GM12878 (cell line): ENCODE measurements around the gene LDLRAD4. TPM values are rescaled to one million over a fixed set of nuclear protein-coding genes. Genes with fewer than 3 reads are reported as not detected.

ENCODE experiments used
- ATAC-seq: fragments of 200-7000 bp; cut with Tn5 transposase; 3 replicates; pipeline ENCODE4 v1.9.1; 2020; ENCODE audit warnings: mild to moderate bottlenecking, moderate library complexity
- BruUV-seq: library from RNA; stranded (reverse); fragments of 400-500 nt; replicated peaks from 2 replicates; lab custom pipeline; 2021; lab: Mats Ljungman, UMichigan
- CTCF ChIA-PET: fragments of 300-600 bp; sonication (Branson Sonifier 250); formaldehyde crosslinking; extraction: SDS; loops from one replicate; lab custom pipeline; 2021; ENCODE audit warnings: inconsistent platforms; lab: Yijun Ruan, JAX
- POLR2A ChIA-PET: fragments of 350-600 bp; formaldehyde crosslinking; extraction: SDS; loops from one replicate; lab custom pipeline; 2021; ENCODE audit warnings: inconsistent platforms; lab: Charles Lee
- RAD21 ChIA-PET: fragments of 300-600 bp; sonication (Branson Sonifier 250); formaldehyde crosslinking; loops from one replicate; lab custom pipeline; 2023; ENCODE audit warnings: antibody characterized with exemption; ENCODE audit not compliant: unreplicated experiment; lab: Charles Lee
- SMC1A ChIA-PET: fragments of 300-600 bp; sonication (Branson Sonifier 250); formaldehyde crosslinking; loops from one replicate; lab custom pipeline; 2023; ENCODE audit not compliant: unreplicated experiment, uncharacterized antibody; lab: Charles Lee
- DNase-seq: peaks from one replicate; pipeline ENCODE4 v3.0.0-alpha.2; 2011; ENCODE audit warnings: low read depth, low spot score
- FAIRE-seq: peaks from 3 replicates; lab custom pipeline; 2011; peaks lifted over from hg19 to GRCh38; lab: Jason Lieb, UNC
- H2AFZ ChIP-seq: 2 replicates; pipeline ENCODE4 v1.6.0; 2011; ENCODE audit warnings: low read depth, low read length, control low read depth; ENCODE audit not compliant: control insufficient read depth
- H3K27ac ChIP-seq: 2 replicates; pipeline ENCODE4 v1.5.1; 2011; ENCODE audit warnings: control low read depth; ENCODE audit not compliant: control insufficient read depth, insufficient read depth
- H3K27me3 ChIP-seq, 2 experiments: replicated peaks in 1 of 2; 2 replicates each; pipeline versions ENCODE4 v1.6.0 to v1.6.1; 2011; ENCODE audit warnings: low read length in 1 of 2; ENCODE audit not compliant: control insufficient read depth in 2 of 2, insufficient read depth in 2 of 2
- H3K36me3 ChIP-seq, 2 experiments: 2 replicates each; pipeline ENCODE4 v1.5.1; 2011; ENCODE audit warnings: low read length in 1 of 2; ENCODE audit not compliant: control insufficient read depth in 2 of 2, insufficient read depth in 2 of 2
- H3K4me1 ChIP-seq: 2 replicates; pipeline ENCODE4 v1.6.1; 2011; ENCODE audit warnings: mild to moderate bottlenecking, low read length, moderate library complexity, mixed read lengths; ENCODE audit not compliant: control insufficient read depth, insufficient read depth
- H3K4me2 ChIP-seq: 2 replicates; pipeline ENCODE4 v1.6.0; 2011; ENCODE audit warnings: control low read depth; ENCODE audit not compliant: control insufficient read depth, insufficient read depth
- H3K4me3 ChIP-seq: fragments of 200-600 bp; sonication (generic); 2 replicates; pipeline ENCODE4 v1.5.1; 2016
- H3K79me2 ChIP-seq: 2 replicates; pipeline ENCODE4 v1.6.0; 2011; ENCODE audit warnings: low read length; ENCODE audit not compliant: control insufficient read depth, insufficient read depth
- H3K9ac ChIP-seq: 2 replicates; pipeline ENCODE4 v1.8.0; 2011; ENCODE audit warnings: low read length, control low read depth, mixed read lengths; ENCODE audit not compliant: control insufficient read depth, insufficient read depth
- H3K9me3 ChIP-seq: replicated peaks from 3 replicates; pipeline ENCODE4 v1.5.1; 2011; ENCODE audit warnings: mild to moderate bottlenecking, low read length; ENCODE audit not compliant: control insufficient read depth, insufficient read depth
- H4K20me1 ChIP-seq: 2 replicates; pipeline ENCODE4 v1.6.0; 2011; ENCODE audit not compliant: control insufficient read depth, insufficient read depth
- BMI1 ChIP-seq: fragments of 450-650 bp; IDR thresholded peaks from 2 replicates; pipeline ENCODE4 v1.6.1; 2016; ENCODE audit warnings: mild to moderate bottlenecking, moderate library complexity, borderline replicate concordance
- ETV6 ChIP-seq, 2 experiments: fragments of 450-650 bp in 1 of 2; IDR thresholded peaks in 1 of 2; conservative IDR thresholded peaks in 1 of 2; 2 replicates each; pipeline ENCODE4 v1.6.1; 2014; ENCODE audit warnings: antibody characterized with exemption in 1 of 2, borderline replicate concordance in 1 of 2, low read depth in 1 of 2, mild to moderate bottlenecking in 1 of 2, moderate library complexity in 1 of 2
- FOS ChIP-seq: IDR thresholded peaks from 3 replicates; pipeline ENCODE4 v1.6.1; 2011; ENCODE audit warnings: borderline replicate concordance; ENCODE audit not compliant: insufficient read length; ENCODE audit errors: extremely low read depth
- IKZF1 ChIP-seq: fragments of 450-650 bp; conservative IDR thresholded peaks from 2 replicates; pipeline ENCODE4 v1.6.1; 2017; ENCODE audit warnings: antibody characterized with exemption, mild to moderate bottlenecking
- KDM1A ChIP-seq: fragments of 200-600 bp; sonication (generic); IDR thresholded peaks from 2 replicates; pipeline ENCODE4 v1.6.1; 2016; ENCODE audit warnings: borderline replicate concordance
- LARP7 ChIP-seq: fragments of 450-650 bp; IDR thresholded peaks from 2 replicates; pipeline ENCODE4 v1.6.1; 2017; ENCODE audit warnings: mild to moderate bottlenecking
- NR2C2 ChIP-seq: IDR thresholded peaks from 2 replicates; pipeline ENCODE4 v1.6.1; 2011; ENCODE audit warnings: borderline replicate concordance, low read depth; ENCODE audit not compliant: control insufficient read depth, insufficient read length
- RFX5 ChIP-seq: IDR thresholded peaks from 2 replicates; pipeline ENCODE4 v1.6.1; 2011; ENCODE audit warnings: low read depth, low read length, improper control_type of control experiment
- SUZ12 ChIP-seq: fragments of 200-600 bp; sonication (generic); IDR thresholded peaks from one replicate; pipeline ENCODE4 v1.6.1; 2018; ENCODE audit warnings: antibody characterized with exemption, mild to moderate bottlenecking; ENCODE audit not compliant: unreplicated experiment
- WGBS: methylation state at CpG from one replicate; pipeline ENCODE4 v1.1.6; 2016; ENCODE audit warnings: low lambda C conversion rate; ENCODE audit not compliant: insufficient replicate concordance, insufficient coverage; ENCODE audit errors: missing lambda C conversion rate; 5-methylcytosine and 5-hydroxymethylcytosine counted together
- in situ Hi-C: fragments of 300-500 bp; cut with MboI; formaldehyde crosslinking; loops from 9 replicates; pipeline ENCODE4 v1.14.3; 2018; ENCODE audit warnings: mixed read lengths
- intact Hi-C: fragments of 100-400 bp; cut with micrococcal nuclease; formaldehyde crosslinking; loops from one replicate; pipeline ENCODE4 v1.14.2; 2022; ENCODE audit not compliant: unreplicated experiment
- polyA plus RNA-seq, 11 experiments: library from polyadenylated mRNA; depleted of rRNA in 4 of 11; unstranded in 6 of 11; stranded (reverse) in 5 of 11; fragments of >200 nt; fragmentation: Nextera tagmentation in 4 of 11; fragmentation: Illumina TruSeq in 1 of 11; extraction: Ambion mirVana in 4 of 11; extraction: Trizol in 1 of 11; gene quantifications; 1 replicate in 1 of 11; 2 replicates in 10 of 11; pipeline versions ENCODE4 v1.2.1 to v1.2.3, GENCODE V29; 2011 to 2016; ENCODE audit warnings: inconsistent platforms in 2 of 11, missing spikeins in 2 of 11, low read depth in 1 of 11
- total RNA-seq, 4 experiments: library from RNA; depleted of rRNA in 3 of 4; stranded (reverse); fragments of >200 nt in 3 of 4; fragmentation: Illumina TruSeq in 1 of 4; extraction: Trizol in 1 of 4; gene quantifications; 2 replicates each; pipeline versions ENCODE4 v1.2.1 to v1.2.3, GENCODE V29; 2013 to 2021
- TF ChIP-seq, protein P1 (sequence below): fragments of 150-350 bp; IDR thresholded peaks from 2 replicates; pipeline ENCODE4 v1.6.1; 2014; ENCODE audit warnings: mild to moderate bottlenecking, low read depth, low read length
- TF ChIP-seq, protein P2 (sequence below): fragments of 450-650 bp; IDR thresholded peaks from 2 replicates; pipeline ENCODE4 v1.6.1; 2017; ENCODE audit warnings: low read depth, mild to moderate bottlenecking, moderate library complexity

Gene LDLRAD4
- total and polyA plus RNA-seq, 10 of the 15 experiments (the other 5 are each of a cell fraction or from before 2014, with no cell fraction given), result 2.7 to 16.8 (median 11.2) TPM

DNA sequence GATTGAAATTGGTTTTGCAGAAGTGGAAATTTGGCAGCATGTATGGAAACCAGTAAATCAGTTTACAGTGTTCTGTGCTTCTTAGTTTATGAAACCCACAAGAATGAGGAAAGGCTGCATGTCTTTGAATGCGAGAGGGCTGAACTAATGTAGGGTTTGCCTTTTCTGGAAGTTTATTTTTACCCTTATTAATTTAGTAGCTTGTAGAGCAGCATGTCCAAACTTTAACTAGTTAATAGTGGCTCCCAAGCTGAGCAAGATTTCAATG is 50.4 kb downstream of the LDLRAD4 start:
- H3K27ac ChIP-seq, result no peak overlapping the region
- ChIA-PET RAD21 (no interaction called here), CTCF (no interaction called here), SMC1A (interaction anchor here (1.2 kb wide), 1 partner anchor 11 kb away, joined by 3 read pairs; no protein-coding TSS in a partner anchor), POLR2A (no interaction called here)
- in situ Hi-C loops, result no loop called here
- H3K9ac ChIP-seq, result no peak overlapping the region
- FAIRE-seq, result no peak
- no peak overlapping the region for H3K4me2 ChIP-seq
- H3K9me3 ChIP-seq, result no peaks in the 10 kb centered on the region
- BruUV-seq, result no TSS peak
- H3K27me3 ChIP-seq, result peaks cover 4 to 5% of the 10 kb centered on the region in 2 experiments
- H2AFZ ChIP-seq, result no peak overlapping the region
- no peak overlapping the region for H3K4me3 ChIP-seq
- no peaks in the 10 kb centered on the region for H3K4me1 ChIP-seq
- H3K36me3 ChIP-seq, result no peaks in the 10 kb centered on the region
- no peak for DNase-seq
- H3K79me2 ChIP-seq, result no peaks in the 10 kb centered on the region
- WGBS, result 86% methylated on average over 1 of the region's 1 CpG
- intact Hi-C loops, result no loop called here
- H4K20me1 ChIP-seq, result no peaks in the 10 kb centered on the region
- TF ChIP-seq, protein P1, sequence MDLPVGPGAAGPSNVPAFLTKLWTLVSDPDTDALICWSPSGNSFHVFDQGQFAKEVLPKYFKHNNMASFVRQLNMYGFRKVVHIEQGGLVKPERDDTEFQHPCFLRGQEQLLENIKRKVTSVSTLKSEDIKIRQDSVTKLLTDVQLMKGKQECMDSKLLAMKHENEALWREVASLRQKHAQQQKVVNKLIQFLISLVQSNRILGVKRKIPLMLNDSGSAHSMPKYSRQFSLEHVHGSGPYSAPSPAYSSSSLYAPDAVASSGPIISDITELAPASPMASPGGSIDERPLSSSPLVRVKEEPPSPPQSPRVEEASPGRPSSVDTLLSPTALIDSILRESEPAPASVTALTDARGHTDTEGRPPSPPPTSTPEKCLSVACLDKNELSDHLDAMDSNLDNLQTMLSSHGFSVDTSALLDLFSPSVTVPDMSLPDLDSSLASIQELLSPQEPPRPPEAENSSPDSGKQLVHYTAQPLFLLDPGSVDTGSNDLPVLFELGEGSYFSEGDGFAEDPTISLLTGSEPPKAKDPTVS, result no peak
- TF ChIP-seq KDM1A (no peak), LARP7 (no peak), RFX5 (no peak)
- no peak for ATAC-seq

GRCh38 chr18:13269521-13270011 is 51.0 kb downstream of the LDLRAD4 start:
- Histone ChIP-seq H4K20me1 (no peaks in the 10 kb centered on the region), H3K4me2 (no peak overlapping the region), H3K4me1 (no peaks in the 10 kb centered on the region), H3K9me3 (no peaks in the 10 kb centered on the region), H3K79me2 (no peaks in the 10 kb centered on the region), H2AFZ (no peak overlapping the region), H3K36me3 (no peaks in the 10 kb centered on the region), H3K27me3 (peaks cover 4 to 5% of the 10 kb centered on the region in 2 experiments), H3K4me3 (no peak overlapping the region), H3K27ac (no peak overlapping the region), H3K9ac (no peak overlapping the region)
- TF ChIP-seq BMI1 (no peak), FOS (no peak), SUZ12 (no peak), NR2C2 (no peak), ETV6 (conservative IDR thresholded peaks at IDR 0.05 in 1 of 2, IDR thresholded peaks at IDR 0.05 in 1 of 2; ENCODE audit: borderline replicate concordance in 1 of 2, low read depth in 1 of 2) (no peak), IKZF1 (no peak)
- TF ChIP-seq, protein P2, sequence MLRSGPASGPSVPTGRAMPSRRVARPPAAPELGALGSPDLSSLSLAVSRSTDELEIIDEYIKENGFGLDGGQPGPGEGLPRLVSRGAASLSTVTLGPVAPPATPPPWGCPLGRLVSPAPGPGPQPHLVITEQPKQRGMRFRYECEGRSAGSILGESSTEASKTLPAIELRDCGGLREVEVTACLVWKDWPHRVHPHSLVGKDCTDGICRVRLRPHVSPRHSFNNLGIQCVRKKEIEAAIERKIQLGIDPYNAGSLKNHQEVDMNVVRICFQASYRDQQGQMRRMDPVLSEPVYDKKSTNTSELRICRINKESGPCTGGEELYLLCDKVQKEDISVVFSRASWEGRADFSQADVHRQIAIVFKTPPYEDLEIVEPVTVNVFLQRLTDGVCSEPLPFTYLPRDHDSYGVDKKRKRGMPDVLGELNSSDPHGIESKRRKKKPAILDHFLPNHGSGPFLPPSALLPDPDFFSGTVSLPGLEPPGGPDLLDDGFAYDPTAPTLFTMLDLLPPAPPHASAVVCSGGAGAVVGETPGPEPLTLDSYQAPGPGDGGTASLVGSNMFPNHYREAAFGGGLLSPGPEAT, result no peak
- POLR2A ChIA-PET, result no interaction called here
- CTCF ChIA-PET, result no interaction called here
- SMC1A ChIA-PET, result interaction anchor here (1.2 kb wide), 1 partner anchor 10 kb away, joined by 3 read pairs; no protein-coding TSS in a partner anchor
- ATAC-seq (no peak), FAIRE-seq (no peak), DNase-seq (no peak)
- RAD21 ChIA-PET, result no interaction called here
- intact Hi-C loops, result loop anchor here (10.0 kb wide), 1 partner anchor 45 kb away; no protein-coding TSS in a partner anchor
- no TSS peak for BruUV-seq
- WGBS, result 37% methylated on average over 10 of the region's 10 CpGs
- in situ Hi-C loops, result no loop called here
